ENCODE results near the gene ZNF804B. TPM values are rescaled to one million over a fixed set of nuclear protein-coding genes. Genes with fewer than 3 reads are reported as not detected.

ZNF804B gene
- total RNA-seq, 6 donors from 2014 or later, result not detected

- H3K4me3 ChIP-seq, result peak overlapping the region in 1 of 4 donors; percentile 20
- no peaks in the 10 kb centered on the region for H3K4me1 ChIP-seq
- H3K27me3 ChIP-seq, result no peaks in the 10 kb centered on the region
- H3K9me3 ChIP-seq, result no peaks in the 10 kb centered on the region
- no peak overlapping the region for H3K27ac ChIP-seq
- no peak for TF ChIP-seq CTCF (IDR thresholded peaks at IDR 0.05)
- no peak for TF ChIP-seq POLR2A (IDR thresholded peaks at IDR 0.05)
- no peak for TF ChIP-seq EP300 (IDR thresholded peaks at IDR 0.05)
- no peak for TF ChIP-seq POLR2AphosphoS5 (IDR thresholded peaks at IDR 0.05)
- 34 to 46% methylated on average over 4 of the region's 4 CpGs for WGBS, 2 donors
- ATAC-seq (ENCODE audit: low FRiP score in 2 of 2) (no peak), DNase-seq (no peak)
- no peaks in the 10 kb centered on the region for H3K36me3 ChIP-seq
Observed at GRCh38 chr7:89002981-89003956, 243.8 kb downstream of the ZNF804B start.

DNA sequence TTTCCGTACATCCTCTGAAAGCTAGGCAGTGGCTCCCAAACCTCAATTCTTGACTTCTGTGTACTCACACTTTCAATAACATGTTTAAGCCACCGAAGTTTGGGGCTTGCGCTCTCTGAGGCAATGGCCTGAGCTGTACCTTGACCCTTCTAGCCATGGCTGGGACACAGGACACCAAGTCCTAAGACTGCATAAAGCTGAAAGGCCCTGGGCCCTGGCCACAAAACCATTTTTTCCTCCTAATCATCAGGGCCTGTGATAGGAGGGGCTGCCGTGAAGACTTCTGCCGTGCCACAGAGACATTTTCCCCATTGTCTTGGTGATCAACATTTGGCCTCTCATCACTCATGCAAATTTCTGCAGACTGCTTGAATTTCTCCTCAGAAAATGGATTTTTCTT lies 252.5 kb downstream of the ZNF804B start:
- no peaks in the 10 kb centered on the region for H3K4me1 ChIP-seq
- no peak overlapping the region for H3K27ac ChIP-seq
- WGBS, 2 donors, result 91 to 93% methylated on average over 5 of the region's 5 CpGs
- TF ChIP-seq CTCF (IDR thresholded peaks at IDR 0.05) (no peak), POLR2A (IDR thresholded peaks at IDR 0.05) (no peak), EP300 (IDR thresholded peaks at IDR 0.05) (no peak), POLR2AphosphoS5 (IDR thresholded peaks at IDR 0.05) (no peak)
- no peaks in the 10 kb centered on the region for H3K27me3 ChIP-seq
- peak in 1 of 2 donors; percentile 62 for ATAC-seq (ENCODE audit: low FRiP score in 2 of 2)
- no peaks in the 10 kb centered on the region for H3K36me3 ChIP-seq
- H3K9me3 ChIP-seq, result no peaks in the 10 kb centered on the region
- no peak for DNase-seq
- no peak overlapping the region for H3K4me3 ChIP-seq

- Histone ChIP-seq H3K27ac (no peak overlapping the region), H3K27me3 (no peaks in the 10 kb centered on the region), H3K4me1 (no peaks in the 10 kb centered on the region), H3K36me3 (no peaks in the 10 kb centered on the region), H3K4me3 (no peak overlapping the region), H3K9me3 (no peaks in the 10 kb centered on the region)
- WGBS, 2 donors, result 88 to 91% methylated on average over 3 of the region's 3 CpGs
- DNase-seq, result no peak
- no peak for TF ChIP-seq POLR2A (IDR thresholded peaks at IDR 0.05)
- TF ChIP-seq POLR2AphosphoS5 (IDR thresholded peaks at IDR 0.05), result no peak
- TF ChIP-seq CTCF (IDR thresholded peaks at IDR 0.05), result no peak
- no peak for TF ChIP-seq EP300 (IDR thresholded peaks at IDR 0.05)
- no peak for ATAC-seq (ENCODE audit: low FRiP score in 2 of 2)
Observed at GRCh38 chr7:89017695-89018094, 258.2 kb downstream of the ZNF804B start.

DNA sequence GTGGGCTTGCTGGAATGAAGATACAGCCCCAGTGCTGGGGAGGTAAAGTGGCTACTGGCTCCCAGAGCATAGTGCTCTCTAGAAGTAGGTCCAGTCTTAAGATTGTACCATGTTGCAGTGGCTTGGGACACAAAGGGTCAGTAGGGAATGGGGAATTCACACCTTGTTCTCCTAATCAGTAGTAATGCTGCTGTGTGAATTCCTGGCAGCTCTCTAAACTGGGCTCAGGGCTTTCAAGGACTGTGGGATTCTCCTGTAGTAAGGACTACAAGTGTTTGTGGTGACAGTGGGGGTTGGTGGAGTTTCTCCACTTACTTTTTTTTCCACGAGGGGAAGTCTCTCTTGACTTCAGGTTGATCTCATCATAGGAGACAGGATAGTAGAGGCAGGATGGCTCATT lies 262.2 kb downstream of the ZNF804B start:
- DNase-seq, result no peak
- Histone ChIP-seq H3K9me3 (no peaks in the 10 kb centered on the region), H3K27me3 (no peaks in the 10 kb centered on the region), H3K4me1 (no peaks in the 10 kb centered on the region), H3K27ac (no peak overlapping the region), H3K36me3 (no peaks in the 10 kb centered on the region), H3K4me3 (no peak overlapping the region)
- TF ChIP-seq POLR2AphosphoS5 (IDR thresholded peaks at IDR 0.05) (no peak), CTCF (IDR thresholded peaks at IDR 0.05) (no peak), EP300 (IDR thresholded peaks at IDR 0.05) (no peak)
- no peak for ATAC-seq (ENCODE audit: low FRiP score in 2 of 2)
- WGBS, 2 donors, result 45 to 61% methylated on average over 1 of the region's 1 CpG

- Histone ChIP-seq H3K4me3 (no peak overlapping the region), H3K36me3 (no peaks in the 10 kb centered on the region), H3K9me3 (no peaks in the 10 kb centered on the region), H3K4me1 (no peaks in the 10 kb centered on the region), H3K27me3 (no peaks in the 10 kb centered on the region), H3K27ac (no peak overlapping the region)
- no peak for DNase-seq
- no peak for ATAC-seq (ENCODE audit: low FRiP score in 2 of 2)
- no peak for TF ChIP-seq POLR2AphosphoS5 (IDR thresholded peaks at IDR 0.05)
- TF ChIP-seq POLR2A (IDR thresholded peaks at IDR 0.05), result no peak
- TF ChIP-seq CTCF (IDR thresholded peaks at IDR 0.05), result no peak
Observed at GRCh38 chr7:89023206-89023605, 263.7 kb downstream of the ZNF804B start.
